Measurements from ENCODE around the gene KAZALD1.

DNA sequence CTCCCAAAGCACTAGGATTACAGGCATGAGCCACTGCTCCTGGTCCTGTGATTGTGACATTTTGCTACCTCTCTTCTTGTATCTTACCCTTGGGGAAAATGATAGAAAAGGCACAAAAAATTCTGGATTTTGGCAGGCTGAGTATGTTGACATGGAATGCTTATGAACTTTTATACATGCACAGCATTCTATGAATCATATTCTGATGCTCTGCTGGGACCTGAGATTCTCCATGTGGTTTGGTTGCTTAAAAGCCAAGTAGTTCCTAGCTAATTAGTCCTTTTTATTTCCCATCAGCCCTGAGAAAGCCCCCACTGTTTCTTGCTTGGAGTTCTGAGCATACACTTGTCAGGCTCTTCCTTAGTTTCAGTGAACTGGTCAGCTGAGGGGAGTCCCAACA, 8.3 kb upstream of the KAZALD1 start:
- no peak for TF ChIP-seq POLR2A (IDR thresholded peaks at IDR 0.05)
- TF ChIP-seq, protein P1, sequence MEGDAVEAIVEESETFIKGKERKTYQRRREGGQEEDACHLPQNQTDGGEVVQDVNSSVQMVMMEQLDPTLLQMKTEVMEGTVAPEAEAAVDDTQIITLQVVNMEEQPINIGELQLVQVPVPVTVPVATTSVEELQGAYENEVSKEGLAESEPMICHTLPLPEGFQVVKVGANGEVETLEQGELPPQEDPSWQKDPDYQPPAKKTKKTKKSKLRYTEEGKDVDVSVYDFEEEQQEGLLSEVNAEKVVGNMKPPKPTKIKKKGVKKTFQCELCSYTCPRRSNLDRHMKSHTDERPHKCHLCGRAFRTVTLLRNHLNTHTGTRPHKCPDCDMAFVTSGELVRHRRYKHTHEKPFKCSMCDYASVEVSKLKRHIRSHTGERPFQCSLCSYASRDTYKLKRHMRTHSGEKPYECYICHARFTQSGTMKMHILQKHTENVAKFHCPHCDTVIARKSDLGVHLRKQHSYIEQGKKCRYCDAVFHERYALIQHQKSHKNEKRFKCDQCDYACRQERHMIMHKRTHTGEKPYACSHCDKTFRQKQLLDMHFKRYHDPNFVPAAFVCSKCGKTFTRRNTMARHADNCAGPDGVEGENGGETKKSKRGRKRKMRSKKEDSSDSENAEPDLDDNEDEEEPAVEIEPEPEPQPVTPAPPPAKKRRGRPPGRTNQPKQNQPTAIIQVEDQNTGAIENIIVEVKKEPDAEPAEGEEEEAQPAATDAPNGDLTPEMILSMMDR (IDR thresholded peaks at IDR 0.05): no peak
